Calu3 (cell line): ENCODE results near the gene GALC. TPM values are rescaled to one million over a fixed set of nuclear protein-coding genes. Genes with fewer than 3 reads are reported as not detected.

Experiments used
- BruUV-seq: library from RNA; stranded (reverse); fragments of 400-500 nt; replicated peaks from 2 replicates; lab custom pipeline; 2021; lab: Mats Ljungman, UMichigan
- CTCF ChIA-PET: fragments of 300-600 bp; sonication (Branson Sonifier 250); formaldehyde crosslinking; loops from one replicate; lab custom pipeline; 2022; ENCODE audit warnings: antibody characterized with exemption; lab: Charles Lee
- DNase-seq: peaks from one replicate; pipeline ENCODE4 v3.0.0; 2022
- H3K27ac Mint-ChIP-seq: one replicate; pipeline ENCODE4 v1.8.0; 2022; ENCODE audit warnings: mixed read lengths; ENCODE audit not compliant: unreplicated experiment
- H3K27me3 Mint-ChIP-seq: one replicate; pipeline ENCODE4 v1.8.0; 2022; ENCODE audit warnings: mixed read lengths; ENCODE audit not compliant: unreplicated experiment
- H3K36me3 Mint-ChIP-seq: one replicate; pipeline ENCODE4 v1.8.0; 2022; ENCODE audit warnings: mild to moderate bottlenecking, moderate library complexity, mixed read lengths; ENCODE audit not compliant: insufficient read depth, unreplicated experiment
- H3K4me1 Mint-ChIP-seq: one replicate; pipeline ENCODE4 v1.8.0; 2022; ENCODE audit warnings: mild to moderate bottlenecking, low read depth, mixed read lengths; ENCODE audit not compliant: unreplicated experiment
- H3K4me3 Mint-ChIP-seq: one replicate; pipeline ENCODE4 v1.8.0; 2022; ENCODE audit warnings: mild to moderate bottlenecking, low read depth, moderate library complexity, mixed read lengths; ENCODE audit not compliant: unreplicated experiment
- H3K9me3 Mint-ChIP-seq: one replicate; pipeline ENCODE4 v1.8.0; 2022; ENCODE audit warnings: low read depth, mixed read lengths; ENCODE audit not compliant: unreplicated experiment
- CTCF ChIP-seq: fragments of 200-600 bp; IDR thresholded peaks from one replicate; pipeline ENCODE4 v1.8.0; 2022; ENCODE audit warnings: antibody characterized with exemption; ENCODE audit not compliant: unreplicated experiment
- intact Hi-C: fragments of 100-400 bp; cut with micrococcal nuclease; formaldehyde crosslinking; loops from one replicate; pipeline ENCODE4 v1.10.0; 2022; ENCODE audit not compliant: unreplicated experiment
- total RNA-seq: library from RNA; stranded (reverse); gene quantifications from 2 replicates; pipeline ENCODE4 v1.2.3, GENCODE V29; 2022

The GALC gene
- total RNA-seq, 1 experiment from 2014 or later, result 19.3 TPM

GRCh38 chr14:88005978-88006851, 13.2 kb upstream of the GALC start:
- TF ChIP-seq CTCF, result no peak
- DNase-seq, result no peak
- no peaks in the 10 kb centered on the region for H3K27me3 Mint-ChIP-seq
- H3K4me3 Mint-ChIP-seq, result no peak overlapping the region
- H3K36me3 Mint-ChIP-seq, result no peaks in the 10 kb centered on the region
- no TSS peak for BruUV-seq
- H3K4me1 Mint-ChIP-seq, result no peaks in the 10 kb centered on the region
- H3K27ac Mint-ChIP-seq, result no peak overlapping the region
- H3K9me3 Mint-ChIP-seq, result no peaks in the 10 kb centered on the region
- intact Hi-C loops, result no loop called here
- CTCF ChIA-PET, result no interaction called here

GRCh38 chr14:88005050-88005481, 12.1 kb upstream of the GALC start, which contains the start of gene GPR65:
TSS of gene GPR65 (plus strand) at chr14:88005135. CDS start at chr14:88010848, 5,713 bp downstream.
- no peak for DNase-seq
- Mint-ChIP-seq H3K4me3 (no peak within 1 kb of the TSS), H3K27ac (no peak within 1 kb of the TSS)

GRCh38 chr14:88004506-88005036, 11.6 kb upstream of the GALC start:
- Mint-ChIP-seq H3K4me3 (no peak overlapping the region), H3K36me3 (no peaks in the 10 kb centered on the region), H3K27ac (no peak overlapping the region), H3K27me3 (no peaks in the 10 kb centered on the region), H3K9me3 (no peaks in the 10 kb centered on the region), H3K4me1 (no peaks in the 10 kb centered on the region)
- intact Hi-C loops, result no loop called here
- no peak for TF ChIP-seq CTCF
- DNase-seq, result no peak
- CTCF ChIA-PET, result no interaction called here
- no TSS peak for BruUV-seq

More at GRCh38 chr14:88005050-88005481, 12.1 kb upstream of the GALC start, which contains the start of gene GPR65:
- Mint-ChIP-seq H3K27me3 (no peaks in the 10 kb centered on the region), H3K36me3 (no peaks in the 10 kb centered on the region), H3K9me3 (no peaks in the 10 kb centered on the region), H3K4me1 (no peaks in the 10 kb centered on the region)
- CTCF ChIA-PET, result no interaction called here
- TF ChIP-seq CTCF, result no peak
- intact Hi-C loops, result no loop called here
- BruUV-seq, result no TSS peak

GRCh38 chr14:88003425-88003824, 10.4 kb upstream of the GALC start:
- intact Hi-C loops, result no loop called here
- TF ChIP-seq CTCF, result no peak
- BruUV-seq, result no TSS peak
- no peak overlapping the region for H3K4me3 Mint-ChIP-seq
- no peaks in the 10 kb centered on the region for H3K4me1 Mint-ChIP-seq
- H3K27me3 Mint-ChIP-seq, result no peaks in the 10 kb centered on the region
- CTCF ChIA-PET, result no interaction called here
- H3K9me3 Mint-ChIP-seq, result no peaks in the 10 kb centered on the region
- no peak for DNase-seq
- H3K36me3 Mint-ChIP-seq, result no peaks in the 10 kb centered on the region
- no peak overlapping the region for H3K27ac Mint-ChIP-seq
